ENCODE data around the gene PTPRC.

The PTPRC gene

DNA sequence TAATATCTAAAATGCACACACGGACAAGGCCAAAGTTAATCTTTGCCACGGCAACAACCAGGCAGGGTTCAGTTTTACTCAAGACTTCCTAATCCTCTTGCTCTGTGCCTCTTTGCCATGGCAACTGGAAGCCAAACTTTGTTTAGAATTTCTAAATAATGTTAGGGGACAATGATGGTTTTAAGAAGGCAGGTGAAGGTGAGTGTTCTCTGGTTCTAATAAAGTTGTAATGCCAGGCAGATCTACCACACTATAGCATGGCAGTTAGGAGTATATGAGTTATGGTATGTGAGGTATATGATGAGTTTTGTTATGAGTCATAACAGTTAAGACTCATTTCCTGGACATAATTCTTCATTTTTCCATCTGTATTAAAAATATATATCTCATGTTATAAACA lies 2.7 kb downstream of the PTPRC start:
- DNase-seq (ENCODE audit: insufficient read length, low spot score) (peak; percentile 9), FAIRE-seq (peak; percentile 77)

GRCh38 chr1:198641966-198642668 lies 3.3 kb downstream of the PTPRC start:
- no peak for FAIRE-seq
- no peak for DNase-seq (ENCODE audit: insufficient read length, low spot score)

GRCh38 chr1:198642983-198643382 lies 4.1 kb downstream of the PTPRC start:
- no peak for FAIRE-seq
- DNase-seq (ENCODE audit: insufficient read length, low spot score): no peak

GRCh38 chr1:198643808-198644207 lies 5.0 kb downstream of the PTPRC start:
- no peak for DNase-seq (ENCODE audit: insufficient read length, low spot score)
- FAIRE-seq: peak; percentile 31

DNA sequence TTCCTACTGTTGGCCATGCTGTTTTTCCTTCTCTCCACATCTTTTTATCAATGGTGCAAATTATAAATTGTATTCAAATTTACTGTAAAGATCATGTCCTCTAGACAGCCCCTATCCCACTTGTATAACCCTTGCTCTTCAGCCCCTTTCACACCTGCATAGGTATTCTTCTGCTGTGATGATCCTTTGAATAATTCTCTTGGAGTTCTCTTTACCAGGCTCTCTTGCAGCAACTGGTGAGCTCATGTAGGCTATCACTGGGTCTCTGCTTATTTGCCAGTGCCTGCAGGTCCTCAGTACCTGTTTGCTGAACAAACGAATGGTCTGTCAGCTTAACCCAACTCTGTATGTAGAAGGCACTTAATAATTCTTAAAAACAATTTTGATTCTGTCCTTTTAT lies 8.2 kb downstream of the PTPRC start:
- FAIRE-seq: no peak
- DNase-seq (ENCODE audit: insufficient read length, low spot score): no peak

DNA sequence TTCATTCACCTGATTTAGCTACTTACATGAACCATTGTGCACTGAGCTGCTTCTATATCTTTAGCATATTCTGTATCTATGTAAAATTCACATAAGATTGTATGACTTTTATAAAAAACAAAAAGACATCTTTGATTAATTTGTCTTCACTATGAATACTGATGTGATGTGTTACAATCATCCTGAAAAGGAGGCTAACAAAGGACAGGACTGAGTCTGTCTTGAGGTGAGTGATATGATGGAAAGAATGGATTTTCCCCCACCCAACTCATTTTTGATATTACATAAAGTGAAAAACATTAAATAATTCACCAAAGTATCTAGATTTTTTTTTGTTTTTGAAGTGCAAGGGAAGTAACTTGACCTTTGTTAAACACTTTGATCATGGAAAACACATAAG lies 9.8 kb downstream of the PTPRC start:
- no peak for DNase-seq (ENCODE audit: insufficient read length, low spot score)
- no peak for FAIRE-seq

- no peak for DNase-seq (ENCODE audit: insufficient read length, low spot score)
- FAIRE-seq: no peak
Measured at GRCh38 chr1:198649232-198649967, 10.6 kb downstream of the PTPRC start.

GRCh38 chr1:198649968-198650338 lies 11.1 kb downstream of the PTPRC start:
- no peak for FAIRE-seq

GRCh38 chr1:198650506-198650905 lies 11.7 kb downstream of the PTPRC start:
- DNase-seq (ENCODE audit: insufficient read length, low spot score) (no peak), FAIRE-seq (no peak)

More at GRCh38 chr1:198649968-198650338, 11.1 kb downstream of the PTPRC start:
- no peak for DNase-seq (ENCODE audit: insufficient read length, low spot score)

- FAIRE-seq (no peak), DNase-seq (ENCODE audit: insufficient read length, low spot score) (no peak)
Measured at GRCh38 chr1:198651650-198652400, 13.0 kb downstream of the PTPRC start.

- FAIRE-seq (no peak), DNase-seq (ENCODE audit: insufficient read length, low spot score) (no peak)
Measured at GRCh38 chr1:198653808-198654413, 15.1 kb downstream of the PTPRC start.

DNA sequence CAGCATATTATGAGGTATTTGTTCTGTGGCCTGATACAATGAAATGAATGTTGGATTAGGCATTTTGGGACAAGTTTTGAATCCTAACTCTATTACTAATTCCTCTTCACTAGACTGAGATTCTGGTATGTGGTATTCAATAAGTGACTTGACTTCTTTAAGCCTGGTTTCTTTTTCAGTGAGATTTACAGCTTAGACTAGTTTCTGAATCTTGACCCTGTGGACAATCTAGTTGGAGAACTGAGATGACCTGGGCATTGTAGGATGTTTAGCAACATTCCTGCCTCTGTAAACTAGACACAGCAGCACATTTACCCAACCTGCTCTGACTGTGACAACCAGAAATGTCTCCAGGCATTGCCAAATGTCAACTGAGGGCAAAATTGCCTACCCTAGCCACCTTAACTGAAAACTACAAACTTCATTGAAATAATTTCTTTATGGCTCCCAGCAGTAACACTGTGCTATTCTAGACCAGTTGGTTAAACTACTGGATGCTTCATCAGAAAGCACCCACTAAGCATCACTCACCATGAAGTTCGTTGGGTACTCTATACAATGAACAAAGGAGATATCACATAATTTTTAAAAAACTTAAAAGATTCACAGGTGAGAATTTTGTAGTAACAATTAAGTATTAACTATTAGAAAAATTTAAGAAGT lies 16.8 kb downstream of the PTPRC start:
- DNase-seq (ENCODE audit: insufficient read length, low spot score) (no peak), FAIRE-seq (no peak)

DNA sequence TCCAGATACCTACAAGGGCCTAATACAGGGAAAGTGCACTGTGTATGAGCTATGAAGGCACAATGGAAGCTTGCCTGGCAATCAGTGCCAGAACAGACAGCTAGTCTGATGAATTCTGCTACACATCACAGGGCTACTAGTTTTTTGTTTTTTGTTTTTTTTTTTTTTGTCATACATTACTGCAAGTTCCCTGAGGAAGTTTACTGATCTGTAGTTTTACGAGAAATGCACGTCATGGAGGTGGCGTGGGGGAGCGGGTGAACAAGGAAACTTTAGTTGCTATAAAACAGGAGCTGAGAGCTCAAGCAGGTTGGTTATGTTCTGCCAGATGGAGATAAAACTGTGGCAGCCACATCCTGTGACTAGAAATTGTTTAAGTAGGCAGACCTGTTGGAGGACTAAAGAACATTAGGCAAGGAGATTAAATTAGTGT lies 17.7 kb downstream of the PTPRC start:
- DNase-seq (ENCODE audit: insufficient read length, low spot score): no peak
- FAIRE-seq: no peak

GRCh38 chr1:198657550-198658064 lies 18.8 kb downstream of the PTPRC start:
- peak; percentile 51 for DNase-seq (ENCODE audit: insufficient read length, low spot score)
- peak; percentile 38 for FAIRE-seq

DNA sequence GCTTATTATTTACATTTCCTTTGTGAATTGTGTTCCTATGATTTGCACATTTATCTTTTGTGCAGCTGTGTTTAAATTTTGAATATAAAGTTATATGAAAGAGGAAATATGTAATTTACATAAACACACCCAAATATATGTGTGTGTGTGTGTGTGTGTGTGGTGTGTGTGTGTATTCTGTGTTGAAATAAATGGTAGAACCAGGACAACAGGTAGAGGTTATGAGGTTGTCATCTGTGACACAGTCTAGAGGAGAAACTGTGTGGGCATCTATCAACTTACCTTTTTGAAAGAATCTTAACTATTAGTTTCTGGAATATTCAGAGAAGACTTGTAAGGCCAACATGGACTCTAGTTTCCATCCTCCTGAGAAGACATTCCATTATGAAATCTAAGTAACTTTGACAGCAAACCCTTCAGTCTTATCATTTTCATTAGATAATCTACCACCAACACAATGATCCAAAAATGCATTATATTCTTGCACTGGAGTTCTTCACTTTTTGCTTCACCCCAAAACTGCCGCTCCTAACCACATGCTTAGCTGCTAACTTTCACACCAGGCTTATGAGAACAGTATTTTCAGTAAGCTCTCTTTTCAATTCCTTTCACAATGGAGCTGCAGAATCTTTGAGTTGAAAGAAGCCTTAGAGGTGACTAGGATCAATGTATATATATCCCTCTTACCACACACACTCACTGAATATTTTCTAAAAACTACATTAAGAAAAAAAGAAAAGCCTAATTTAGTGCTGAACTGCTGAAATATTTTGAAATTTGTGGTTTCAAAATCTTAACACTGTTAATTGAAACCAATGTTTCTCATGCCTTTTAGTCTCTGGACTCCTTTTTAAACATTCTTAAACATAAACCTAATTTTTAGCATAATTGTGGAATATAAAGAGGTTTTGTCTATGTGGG lies 21.8 kb downstream of the PTPRC start:
- DNase-seq (ENCODE audit: insufficient read length, low spot score) (no peak), FAIRE-seq (no peak)

DNA sequence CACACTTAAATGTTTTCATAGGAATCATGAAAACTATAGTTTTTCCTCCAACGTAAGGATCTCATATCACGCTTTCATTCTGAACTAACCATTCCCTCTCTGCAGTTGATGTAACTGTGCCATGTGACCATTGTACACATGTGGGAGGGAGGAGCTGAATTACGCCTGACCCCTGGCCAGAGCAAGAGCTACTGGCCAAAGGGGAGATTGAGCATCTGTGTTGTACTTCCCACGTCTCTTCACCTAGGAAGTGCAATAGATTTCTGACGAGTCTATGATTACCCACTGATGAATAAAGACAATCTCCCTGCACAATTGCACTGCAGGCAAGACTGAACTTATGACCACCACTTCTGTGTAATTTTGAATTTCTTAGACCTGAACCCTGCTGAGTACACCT lies 24.0 kb downstream of the PTPRC start:
- DNase-seq (ENCODE audit: insufficient read length, low spot score): no peak
- no peak for FAIRE-seq

- no peak for DNase-seq (ENCODE audit: insufficient read length, low spot score)
- no peak for FAIRE-seq
Measured at GRCh38 chr1:198664068-198664788, 25.4 kb downstream of the PTPRC start.

- DNase-seq (ENCODE audit: insufficient read length, low spot score) (no peak), FAIRE-seq (no peak)
Measured at GRCh38 chr1:198667186-198667585, 28.3 kb downstream of the PTPRC start.

GRCh38 chr1:198667807-198668206 lies 29.0 kb downstream of the PTPRC start:
- FAIRE-seq: no peak

More at GRCh38 chr1:198667807-198668206, 29.0 kb downstream of the PTPRC start:
- no peak for DNase-seq (ENCODE audit: insufficient read length, low spot score)

Measured in HTR-8/SVneo (cell line).